GM10266 (cell line): ENCODE results near the gene SLC9A3.

ENCODE experiments used
- DNase-seq: peaks from one replicate; pipeline ENCODE4 v3.0.0; 2012; ENCODE audit errors: extremely low spot score
- CTCF ChIP-seq: IDR thresholded peaks from 2 replicates; pipeline ENCODE4 v1.5.1; 2012; ENCODE audit warnings: mild to moderate bottlenecking, low read depth; ENCODE audit not compliant: control insufficient read depth, insufficient read depth; ENCODE audit errors: missing control alignments

Gene SLC9A3

GRCh38 chr5:524234-524972 lies at the start of gene SLC9A3:
Gene SLC9A3, minus strand, starts transcription at chr5:524449.
- TF ChIP-seq CTCF = no peak
- no peak for DNase-seq

- DNase-seq = no peak
- TF ChIP-seq CTCF = no peak
Measured at GRCh38 chr5:573976-574375, 49.7 kb upstream of the SLC9A3 start.

GRCh38 chr5:573206-573605 lies 49.0 kb upstream of the SLC9A3 start:
- no peak for TF ChIP-seq CTCF
- DNase-seq = no peak

GRCh38 chr5:572398-573019 lies 48.3 kb upstream of the SLC9A3 start:
- TF ChIP-seq CTCF = no peak
- DNase-seq = no peak

- no peak for TF ChIP-seq CTCF
- no peak for DNase-seq
Measured at GRCh38 chr5:571791-572190, 47.5 kb upstream of the SLC9A3 start.

- DNase-seq = no peak
- TF ChIP-seq CTCF = no peak
Measured at GRCh38 chr5:570886-571285, 46.6 kb upstream of the SLC9A3 start.

- no peak for DNase-seq
- no peak for TF ChIP-seq CTCF
Measured at GRCh38 chr5:570446-570845, 46.2 kb upstream of the SLC9A3 start.
